ENCODE results near the gene SPAG16.
A peak's percentile ranks its signal among the peaks of the same experiment; 100 is the strongest.
"Not testable (repeated sequence)": the region's sequence is repeated elsewhere in the genome, so short reads cannot be mapped to it uniquely, and the experiment has no call there.

Gene SPAG16

GRCh38 chr2:213818436-213818835 is 534.2 kb downstream of the SPAG16 start:
- no peak for DNase-seq (ENCODE audit: low spot score)

- DNase-seq (ENCODE audit: low spot score): no peak
Observed at GRCh38 chr2:213834331-213834730, 550.1 kb downstream of the SPAG16 start.

GRCh38 chr2:213834746-213835145 is 550.5 kb downstream of the SPAG16 start:
- DNase-seq (ENCODE audit: low spot score): no peak

GRCh38 chr2:213846856-213847255 is 562.6 kb downstream of the SPAG16 start:
- DNase-seq (ENCODE audit: low spot score): no peak

GRCh38 chr2:213847316-213847715 is 563.1 kb downstream of the SPAG16 start:
- DNase-seq (ENCODE audit: low spot score): no peak

GRCh38 chr2:213848631-213849030 is 564.4 kb downstream of the SPAG16 start:
- no peak for DNase-seq (ENCODE audit: low spot score)

GRCh38 chr2:213861638-213862037 is 577.4 kb downstream of the SPAG16 start:
- no peak for DNase-seq (ENCODE audit: low spot score)

GRCh38 chr2:213862407-213863076 is 578.3 kb downstream of the SPAG16 start:
- DNase-seq (ENCODE audit: low spot score): no peak

- DNase-seq (ENCODE audit: low spot score): no peak
Observed at GRCh38 chr2:213863541-213863940, 579.3 kb downstream of the SPAG16 start.

GRCh38 chr2:213868526-213868925 is 584.3 kb downstream of the SPAG16 start:
- DNase-seq (ENCODE audit: low spot score): no peak

- no peak for DNase-seq (ENCODE audit: low spot score)
Observed at GRCh38 chr2:213885485-213885884, 601.2 kb downstream of the SPAG16 start.

GRCh38 chr2:213914510-213914909 is 630.2 kb downstream of the SPAG16 start:
- no peak for DNase-seq (ENCODE audit: low spot score)

GRCh38 chr2:213920014-213920413 is 635.8 kb downstream of the SPAG16 start:
- no peak for DNase-seq (ENCODE audit: low spot score)

- DNase-seq (ENCODE audit: low spot score): no peak
Observed at GRCh38 chr2:213923543-213923942, 639.3 kb downstream of the SPAG16 start.

- peak; percentile 21 for DNase-seq (ENCODE audit: low spot score)
Observed at GRCh38 chr2:213934560-213934959, 650.3 kb downstream of the SPAG16 start.

GRCh38 chr2:213958086-213958485 is 673.8 kb downstream of the SPAG16 start:
- DNase-seq (ENCODE audit: low spot score): no peak

GRCh38 chr2:213959589-213959988 is 675.3 kb downstream of the SPAG16 start:
- no peak for DNase-seq (ENCODE audit: low spot score)

- no peak for DNase-seq (ENCODE audit: low spot score)
Observed at GRCh38 chr2:213971536-213971935, 687.3 kb downstream of the SPAG16 start.

GRCh38 chr2:213980883-213981282 is 696.6 kb downstream of the SPAG16 start:
- DNase-seq (ENCODE audit: low spot score): no peak

GRCh38 chr2:213989207-213989606 is 704.9 kb downstream of the SPAG16 start:
- no peak for DNase-seq (ENCODE audit: low spot score)

- DNase-seq (ENCODE audit: low spot score): no peak
Observed at GRCh38 chr2:213991453-213992108, 707.3 kb downstream of the SPAG16 start.

- no peak for DNase-seq (ENCODE audit: low spot score)
Observed at GRCh38 chr2:213995400-213996105, 711.3 kb downstream of the SPAG16 start.

- DNase-seq (ENCODE audit: low spot score): not testable (repeated sequence)
Observed at GRCh38 chr2:213998976-213999375, 714.7 kb downstream of the SPAG16 start.

All from activated CD4-positive, alpha-beta T cell treated with anti-CD3 and anti-CD28 coated beads, Interleukin-2, Interleukin-4, amounts not matched to agents 100 ng/mL and 50 ng/mL, durations not matched to agents 16 hours and 8 hours (primary cell).